HG03280 (cell line): ENCODE data around the gene GEMIN8.

Source experiments
- ATAC-seq: cut with Tn5 transposase; IDR thresholded peaks from one replicate; pipeline ENCODE4 v1.9.1; 2021; ENCODE audit warnings: mild to moderate bottlenecking, moderate library complexity; ENCODE audit not compliant: unreplicated experiment

GEMIN8 gene, protein sequence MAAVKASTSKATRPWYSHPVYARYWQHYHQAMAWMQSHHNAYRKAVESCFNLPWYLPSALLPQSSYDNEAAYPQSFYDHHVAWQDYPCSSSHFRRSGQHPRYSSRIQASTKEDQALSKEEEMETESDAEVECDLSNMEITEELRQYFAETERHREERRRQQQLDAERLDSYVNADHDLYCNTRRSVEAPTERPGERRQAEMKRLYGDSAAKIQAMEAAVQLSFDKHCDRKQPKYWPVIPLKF

DNA sequence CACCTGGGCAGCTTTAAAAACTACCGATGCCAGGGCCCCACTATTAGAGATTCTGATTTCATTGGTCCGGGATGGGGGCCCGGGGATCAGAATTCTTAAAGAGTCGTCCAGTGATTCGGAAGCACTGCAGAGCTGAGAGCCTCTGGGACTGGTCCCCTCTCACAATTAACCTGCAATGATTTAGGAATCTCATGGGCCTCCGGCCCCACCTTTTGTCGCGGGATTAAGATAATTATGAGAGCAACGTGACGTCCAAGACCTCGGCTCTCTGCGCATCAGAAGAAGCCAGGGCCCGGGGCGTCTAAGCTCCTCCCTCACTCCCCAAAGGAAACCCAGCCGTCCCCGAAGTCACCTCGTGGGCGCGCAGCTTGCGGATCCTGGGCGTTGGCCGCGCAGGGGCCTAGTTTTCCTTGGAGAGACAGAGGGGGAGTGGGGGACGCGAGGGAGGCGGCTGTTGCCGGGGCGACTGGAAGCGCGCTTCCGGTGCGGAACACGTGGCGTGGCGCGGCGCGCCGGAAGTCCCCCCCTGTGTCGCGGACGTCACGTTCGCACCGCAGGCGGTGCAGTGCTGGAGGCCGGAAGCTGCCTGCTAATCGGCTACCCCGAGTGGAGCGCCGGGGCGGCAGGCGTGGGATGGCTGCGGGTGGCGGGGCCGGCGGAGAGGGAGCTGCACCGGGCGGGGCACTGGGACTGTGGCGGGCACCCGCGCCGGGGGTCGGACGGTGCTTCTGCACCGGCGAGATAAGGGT, at the start of gene GEMIN8:
GEMIN8 (minus strand) TSS at position 468 of the 749 bp plus-strand sequence. CDS start 8,414 bp downstream, outside the sequence.
- ATAC-seq, result peak; percentile 92

DNA sequence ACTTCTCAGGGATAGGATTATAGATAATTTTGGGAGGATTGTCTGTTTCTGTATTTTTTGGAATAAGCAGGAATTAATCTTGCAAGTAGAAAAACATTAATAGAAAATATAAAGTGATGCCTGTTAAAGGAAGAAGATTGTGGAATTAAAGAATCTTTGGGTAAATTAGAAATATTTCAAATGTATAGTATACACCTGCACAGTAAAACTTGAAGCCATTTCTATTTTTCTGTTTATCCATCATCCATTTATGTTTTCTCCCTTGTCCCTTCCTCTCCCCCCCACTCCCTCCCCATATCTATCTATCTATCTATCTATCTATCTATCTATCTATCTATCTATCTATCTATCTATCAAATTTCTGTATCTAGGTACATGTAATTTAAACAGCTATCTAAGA, 46.9 kb upstream of the GEMIN8 start:
- no peak for ATAC-seq

DNA sequence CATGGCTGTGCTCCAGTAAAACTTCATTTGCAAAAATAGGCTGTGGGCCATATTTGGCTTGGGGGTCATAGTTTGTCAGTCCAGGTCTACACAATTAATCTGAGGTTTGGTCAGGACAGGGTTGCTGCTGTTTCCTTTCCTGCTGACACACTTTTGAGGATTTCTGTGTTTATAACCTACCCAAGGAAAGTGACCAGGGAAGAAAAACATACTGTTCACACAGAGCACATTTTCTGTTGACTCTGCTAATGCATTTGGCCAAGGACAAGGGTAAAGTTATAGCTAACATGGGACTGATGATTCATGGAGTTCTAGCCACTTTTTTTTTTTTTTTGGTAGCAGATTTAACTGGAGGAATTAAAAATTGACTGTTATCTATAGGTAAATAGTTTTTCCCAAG, 43.9 kb upstream of the GEMIN8 start:
- ATAC-seq, result no peak

DNA sequence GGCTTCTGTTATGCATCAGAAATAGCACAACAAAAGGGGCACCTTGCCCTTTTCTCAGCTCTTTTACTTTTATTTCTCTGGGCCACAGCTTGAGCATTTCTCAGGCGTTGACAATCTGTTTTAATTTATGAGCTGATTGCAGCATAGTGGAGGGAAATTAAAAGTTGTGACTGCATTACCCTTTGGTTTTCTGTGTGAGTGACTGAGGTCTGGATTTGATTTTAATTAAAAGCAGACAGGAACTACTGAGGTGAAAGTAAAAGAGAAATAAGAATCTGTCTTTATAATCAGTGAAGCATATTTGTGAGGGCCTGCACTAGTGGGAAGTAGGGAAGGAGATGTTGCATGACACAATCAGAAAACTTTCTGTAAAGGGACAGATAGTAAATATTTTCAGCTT, 43.4 kb upstream of the GEMIN8 start:
- no peak for ATAC-seq

DNA sequence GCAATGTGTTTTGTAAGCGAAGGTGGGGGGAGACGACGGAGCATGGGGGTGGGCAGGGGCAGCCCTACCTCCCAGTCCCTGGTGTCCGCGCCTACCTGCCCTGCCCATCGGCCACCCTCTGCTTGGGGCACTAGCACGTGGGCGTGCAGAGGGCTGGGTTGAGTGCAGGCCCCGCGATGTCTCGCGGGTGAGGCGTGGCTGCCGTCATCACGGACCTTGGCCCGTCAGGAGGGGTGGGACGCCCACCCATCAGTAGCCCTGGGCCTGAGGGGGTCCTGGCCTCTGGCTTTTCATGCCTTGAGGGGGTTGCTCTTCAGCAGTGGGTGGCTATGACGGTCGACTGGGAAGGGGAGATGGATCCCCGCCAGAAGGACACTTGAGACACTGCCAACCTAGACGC, 36.1 kb upstream of the GEMIN8 start:
- no peak for ATAC-seq

DNA sequence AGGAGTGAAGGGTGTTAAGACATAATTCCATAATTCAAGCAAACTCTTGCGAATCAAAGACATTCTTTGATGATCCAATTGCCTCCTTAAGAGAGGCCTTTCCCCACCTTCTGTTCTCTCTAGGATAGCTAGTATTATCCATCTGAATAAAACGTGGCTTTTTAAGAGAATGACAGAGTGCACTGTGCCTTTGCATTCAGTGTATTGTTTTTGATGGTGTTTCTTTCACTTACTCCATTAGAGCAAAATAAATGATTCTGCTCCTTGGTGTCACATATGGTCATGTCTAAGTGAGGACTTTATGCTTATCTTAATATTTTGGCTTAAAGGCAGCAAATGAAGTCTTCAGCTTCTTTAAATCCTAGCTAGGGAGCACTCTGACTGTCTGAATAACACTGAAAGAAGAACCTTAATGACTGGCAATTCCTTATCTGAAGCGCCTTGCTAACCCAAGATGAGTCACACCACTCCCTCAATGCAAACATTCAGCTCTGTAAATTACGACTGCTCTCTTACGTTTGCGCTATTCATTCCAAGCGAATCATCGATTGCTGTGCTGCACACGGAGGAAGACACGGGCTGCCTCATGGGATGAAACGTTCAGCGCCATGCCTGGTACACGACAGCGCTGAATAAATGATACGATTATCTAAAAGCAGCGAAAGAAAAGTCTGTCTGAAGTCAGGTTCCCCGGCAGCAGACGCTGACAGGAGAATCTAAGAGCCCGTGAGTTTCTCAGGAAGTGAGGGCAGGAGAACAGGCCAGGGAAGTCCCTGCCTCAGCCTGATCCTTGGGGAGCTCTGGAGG, 35.1 kb upstream of the GEMIN8 start:
- no peak for ATAC-seq

DNA sequence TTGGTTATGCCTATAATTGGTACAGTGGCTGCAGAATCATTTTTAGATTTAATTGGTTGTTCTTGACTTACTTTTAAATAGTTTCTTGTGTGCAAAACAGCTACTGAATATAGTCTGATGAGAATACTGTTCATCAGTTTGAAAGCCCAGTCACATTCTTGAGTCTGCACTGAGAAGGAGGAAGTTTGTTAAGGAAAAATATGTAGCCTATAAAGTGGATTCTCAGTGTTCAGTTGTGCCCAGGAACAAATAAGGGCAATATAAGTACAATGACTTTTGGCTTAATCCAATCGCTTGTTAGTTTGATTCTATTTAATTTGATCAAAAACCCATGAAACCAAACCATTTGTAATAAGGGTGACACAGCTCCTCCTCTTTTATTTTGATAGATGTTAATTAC, 32.8 kb upstream of the GEMIN8 start:
- ATAC-seq, result no peak

DNA sequence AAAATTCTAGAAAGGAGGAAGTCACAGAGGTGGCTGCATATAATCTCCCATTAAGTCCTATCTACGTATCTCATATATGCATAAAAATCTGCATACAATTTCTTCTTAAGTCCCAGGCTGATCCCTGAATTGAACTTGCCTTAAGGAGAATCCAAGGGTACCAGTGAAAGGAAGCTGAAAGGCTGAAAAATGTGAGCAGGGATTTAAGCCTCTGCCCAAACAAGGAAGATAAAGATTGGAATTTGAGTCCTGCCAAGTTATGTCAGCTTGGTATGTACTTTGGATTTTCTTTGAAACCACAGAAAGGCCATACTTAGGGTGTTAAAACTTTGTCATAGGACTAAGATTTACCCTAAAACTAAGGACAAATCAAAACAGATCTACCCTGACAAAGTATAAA, 26.5 kb upstream of the GEMIN8 start:
- ATAC-seq, result no peak

DNA sequence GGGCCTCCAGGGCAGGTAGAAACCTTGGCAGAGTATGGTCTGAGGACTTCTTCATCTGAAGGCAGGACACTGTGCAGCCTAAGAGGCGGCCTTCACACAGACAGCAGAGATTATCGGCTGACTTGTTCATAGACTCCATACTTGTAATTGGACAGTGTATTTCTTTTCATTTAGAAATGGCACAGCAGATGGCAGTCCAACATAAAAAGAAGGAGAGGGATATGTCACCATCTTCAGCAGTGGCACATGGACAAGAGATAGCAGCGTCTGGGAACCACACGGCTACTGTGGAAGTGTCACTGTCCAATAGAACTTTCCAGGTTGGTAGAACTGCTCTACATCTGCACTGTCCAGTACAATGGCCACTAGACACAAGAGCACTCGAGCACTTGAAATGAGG, 21.7 kb upstream of the GEMIN8 start:
- ATAC-seq, result no peak

DNA sequence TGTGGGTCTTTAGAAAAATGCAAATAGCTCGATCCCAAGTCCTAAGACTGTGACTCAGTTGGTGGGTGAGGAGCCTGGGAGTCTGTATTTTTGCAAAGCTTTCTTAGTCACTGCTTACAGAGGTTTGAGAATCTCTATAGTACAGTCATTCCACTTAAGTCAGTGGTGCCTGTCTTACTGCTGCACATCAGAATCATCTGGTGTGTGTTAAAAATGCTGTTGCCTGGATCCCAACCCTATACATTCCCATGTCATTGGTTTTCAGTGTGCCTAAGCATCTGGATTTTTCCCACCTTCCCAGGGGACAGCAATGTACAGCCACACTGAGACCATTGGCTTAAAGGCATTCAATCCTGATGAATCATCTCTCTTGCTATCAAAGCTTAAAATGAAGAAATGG, 21.0 kb upstream of the GEMIN8 start:
- ATAC-seq, result no peak

DNA sequence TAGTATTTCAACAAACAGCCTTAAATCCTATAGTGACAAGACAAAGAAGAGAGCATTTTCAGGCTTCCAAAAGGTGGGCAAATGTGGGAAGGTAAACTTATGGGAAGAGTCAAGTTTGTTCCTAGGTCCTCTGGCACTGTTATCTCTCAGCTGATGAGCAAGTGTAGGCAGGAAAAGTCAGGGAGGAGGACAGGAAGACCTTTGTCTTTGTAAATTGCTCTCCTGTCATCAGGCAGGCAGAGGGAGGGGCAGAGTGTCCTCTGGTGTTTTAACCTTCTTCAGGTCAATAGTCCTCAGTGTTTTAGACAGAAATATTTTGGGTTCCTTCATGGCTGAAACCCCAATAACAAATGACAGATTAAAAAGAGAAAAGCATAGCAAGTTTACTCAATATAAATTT, 13.5 kb upstream of the GEMIN8 start:
- ATAC-seq, result no peak

DNA sequence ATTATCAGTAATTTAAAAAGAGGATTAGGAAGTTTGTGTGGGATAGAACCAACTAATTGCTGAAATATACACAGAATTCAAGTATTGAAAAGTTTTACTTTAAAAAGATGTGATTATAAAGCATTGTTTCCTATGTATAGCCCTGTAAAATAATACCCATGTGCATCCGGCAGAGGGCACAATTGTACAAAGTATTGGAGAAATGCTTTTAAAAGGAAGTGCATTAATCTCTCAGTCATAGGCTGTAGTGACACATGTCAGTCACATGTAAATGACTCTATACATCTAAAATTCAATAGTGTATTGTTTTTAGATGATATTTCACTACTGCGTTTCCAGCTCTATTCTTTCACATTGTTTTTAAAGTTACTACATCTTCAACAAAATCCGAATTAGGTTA, 9.7 kb upstream of the GEMIN8 start:
- ATAC-seq, result peak; percentile 58

DNA sequence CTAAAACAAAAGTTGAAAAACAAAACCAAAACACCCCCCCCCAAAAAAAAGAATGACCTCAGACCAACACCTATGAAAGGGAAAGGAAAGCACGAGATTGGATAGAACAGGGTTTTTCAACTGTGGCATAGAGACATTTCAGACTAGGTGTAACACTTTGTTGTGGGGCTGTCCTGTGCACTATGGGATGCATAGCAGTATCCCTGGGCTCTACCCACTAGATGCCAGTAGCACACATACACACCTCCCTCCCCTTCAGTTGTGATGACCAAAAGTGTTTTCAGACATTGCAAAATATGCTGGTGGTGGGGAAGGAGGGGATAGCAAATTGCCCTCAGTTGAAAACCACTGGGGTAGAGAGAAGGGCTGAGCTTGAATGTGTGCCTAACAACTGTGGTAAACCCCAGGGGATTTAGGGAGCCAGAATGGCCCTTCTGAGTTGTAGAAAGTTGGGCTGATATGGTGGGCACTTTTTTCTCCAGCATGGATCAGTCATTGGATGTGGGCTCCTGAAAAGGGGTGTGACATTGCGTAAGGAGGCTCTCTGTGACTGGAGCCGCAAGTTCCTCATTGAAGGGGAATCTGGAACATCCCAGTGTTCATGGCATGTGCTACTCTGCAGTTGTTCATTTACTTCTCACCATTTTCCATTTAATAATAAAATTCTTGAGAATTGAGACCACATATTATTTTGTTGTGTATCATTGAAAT, 8.8 kb upstream of the GEMIN8 start:
- no peak for ATAC-seq

DNA sequence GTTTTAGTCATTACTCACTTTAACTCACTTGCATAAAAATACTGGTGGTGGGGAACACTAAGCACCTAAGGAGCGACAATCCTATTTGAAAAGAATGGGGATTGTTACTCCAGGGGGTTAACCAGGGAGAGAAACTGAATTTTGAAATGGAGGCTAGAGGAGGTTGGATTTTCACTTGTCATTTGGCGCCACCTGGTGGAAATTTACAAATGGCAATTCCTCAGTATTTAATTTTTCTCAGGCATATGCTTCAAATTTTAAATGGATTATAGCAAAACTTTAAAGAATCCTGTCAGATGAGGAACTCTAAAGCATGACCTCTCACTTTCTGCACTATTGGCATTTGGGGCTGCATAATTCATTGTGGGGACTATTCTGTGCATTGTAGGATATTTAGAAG, 2.7 kb upstream of the GEMIN8 start:
- no peak for ATAC-seq

DNA sequence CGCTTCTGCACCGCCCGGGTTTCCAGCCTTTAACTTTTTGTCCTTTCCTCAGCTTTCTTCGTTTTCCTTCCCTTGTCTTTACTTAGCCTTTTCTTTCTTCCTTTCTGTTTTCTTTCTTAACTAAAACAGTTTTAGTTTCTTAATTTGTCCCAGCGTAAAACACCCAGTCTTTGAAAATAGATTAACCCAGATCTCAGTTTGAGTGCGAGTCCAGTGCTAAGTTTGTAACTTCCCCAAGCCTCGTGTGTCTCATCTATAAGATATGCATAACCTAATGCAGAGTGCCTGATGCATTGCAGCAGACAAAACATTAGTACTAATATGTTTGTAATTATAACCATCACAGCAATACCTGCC, 460 bp upstream of the GEMIN8 start:
- ATAC-seq, result peak; percentile 17

DNA sequence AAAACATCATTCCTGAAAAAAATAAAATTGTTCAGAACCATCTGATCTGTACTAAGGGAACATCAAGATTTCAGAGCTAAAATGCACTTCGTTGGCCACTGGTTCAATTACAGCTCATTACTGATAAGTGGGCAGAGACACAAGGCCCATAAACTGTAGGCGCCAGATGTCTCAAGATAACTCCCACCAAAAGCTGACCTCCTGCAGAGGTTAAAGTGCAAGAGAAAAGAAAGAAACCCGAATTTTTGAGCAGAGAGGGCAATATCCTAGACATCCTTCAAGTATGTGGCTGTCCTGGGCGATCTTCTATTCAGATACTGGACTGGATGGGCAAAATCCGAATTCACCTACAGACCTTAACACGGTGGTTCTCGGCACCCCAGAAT, 660 bp downstream of the GEMIN8 start:
- ATAC-seq, result no peak

DNA sequence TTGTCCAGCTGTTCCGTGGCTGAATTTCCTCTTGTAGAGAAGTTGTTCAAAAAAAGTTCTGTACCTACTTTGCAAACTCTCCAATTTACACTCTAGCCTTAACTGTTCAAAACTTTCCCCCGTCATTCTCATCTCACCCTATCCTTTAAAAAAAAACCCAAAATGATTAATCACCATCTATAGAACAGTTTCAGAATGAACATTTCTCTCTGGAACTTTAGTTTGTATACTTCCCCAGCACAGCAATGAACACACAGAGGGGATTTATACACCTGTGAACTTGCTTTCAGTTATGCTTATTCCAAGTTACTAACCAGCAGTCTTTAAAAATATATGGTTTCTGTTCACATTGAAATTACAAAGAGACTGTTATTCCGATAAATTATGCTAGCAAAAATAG, 1.2 kb downstream of the GEMIN8 start:
- no peak for ATAC-seq

DNA sequence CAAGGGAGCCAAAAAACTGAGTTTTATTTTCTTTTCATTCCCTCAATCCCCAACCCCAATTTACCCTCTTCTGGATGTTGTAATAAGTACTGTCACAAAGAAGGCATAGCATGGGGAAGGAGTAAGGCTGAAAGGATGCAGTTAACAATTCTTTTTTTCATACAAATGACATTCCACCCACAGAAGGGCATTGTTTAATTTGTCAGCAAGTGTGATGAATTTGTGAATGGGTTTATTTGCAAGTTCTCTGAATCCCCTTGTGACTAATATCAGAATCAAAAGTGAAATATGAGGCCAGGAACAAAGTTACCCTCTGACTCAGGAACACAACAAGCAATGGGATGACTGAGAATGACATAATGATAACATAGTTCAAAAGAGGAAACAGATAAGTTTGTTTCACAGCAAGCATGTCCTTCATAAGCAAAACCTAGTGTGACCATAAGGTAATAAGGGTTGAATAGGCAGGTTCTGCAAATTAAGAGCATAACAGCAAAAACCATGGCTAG, 2.1 kb downstream of the GEMIN8 start:
- ATAC-seq, result no peak

DNA sequence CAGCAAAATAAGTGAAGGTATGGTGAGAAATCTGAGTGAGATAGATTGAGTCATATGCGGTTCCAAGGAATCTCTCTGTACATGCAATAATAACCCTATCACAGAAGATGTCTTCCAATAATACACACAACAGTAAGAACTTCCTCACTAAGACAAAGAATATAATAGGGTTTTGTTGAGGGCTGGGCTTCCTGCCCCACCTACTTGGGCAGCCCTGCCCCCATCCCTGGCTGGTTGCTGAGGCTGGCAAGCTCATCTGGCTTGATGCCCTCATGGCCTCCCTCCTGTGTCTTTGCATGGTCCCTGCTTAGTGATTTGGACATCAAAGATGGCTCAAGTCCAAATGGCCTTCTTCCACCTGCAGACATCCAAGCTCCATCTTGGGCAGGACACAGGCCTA, 2.7 kb downstream of the GEMIN8 start:
- ATAC-seq, result no peak

DNA sequence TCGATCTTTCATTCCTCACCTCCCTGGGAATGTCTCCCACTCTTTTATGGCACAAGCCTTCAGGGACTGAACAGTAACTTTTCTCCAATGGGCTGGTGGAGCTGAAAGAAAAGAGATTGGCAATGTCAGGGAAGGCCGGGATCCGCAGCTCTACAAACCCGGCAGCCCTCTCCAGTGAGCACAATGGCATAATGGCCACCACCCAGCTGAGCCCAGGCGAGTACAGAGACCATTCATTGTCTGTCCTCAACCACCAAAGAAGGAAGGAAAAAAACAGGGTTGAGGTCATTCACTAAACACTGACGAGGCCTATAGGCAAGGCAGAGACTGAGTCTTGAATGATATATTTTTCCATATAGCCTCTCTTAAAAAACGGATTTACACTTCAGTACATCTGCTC, 3.6 kb downstream of the GEMIN8 start:
- no peak for ATAC-seq

DNA sequence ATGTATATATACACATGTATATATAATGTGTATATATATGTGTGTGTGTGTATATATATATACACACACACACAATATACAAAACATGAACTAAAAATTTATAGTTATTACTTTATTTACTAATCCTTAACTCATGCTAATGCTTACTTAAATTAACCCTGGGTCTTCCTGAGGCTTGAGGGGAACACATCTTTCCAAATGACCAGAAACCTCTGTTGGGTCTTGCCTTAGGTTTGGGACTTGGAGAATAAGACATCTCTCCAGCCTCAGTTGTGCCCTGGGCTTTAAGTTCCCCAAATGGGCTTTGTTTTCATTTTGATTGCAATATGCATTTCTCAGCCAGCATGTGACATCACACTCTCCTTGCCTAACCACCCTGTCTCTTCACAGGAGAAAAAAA, 7.7 kb downstream of the GEMIN8 start:
- no peak for ATAC-seq
